NT2/D1 (cell line): ENCODE results near the gene KIAA1586.
A peak's percentile ranks its signal among the peaks of the same experiment; 100 is the strongest.

Source experiments
- DNase-seq: peaks from one replicate; pipeline ENCODE4 v3.0.0-alpha.2; 2011; ENCODE audit warnings: low read depth, low spot score
- H3K27me3 ChIP-seq: 2 replicates; pipeline ENCODE4 v1.6.0; 2011; ENCODE audit warnings: mild to moderate bottlenecking; ENCODE audit not compliant: insufficient read length, insufficient read depth
- H3K36me3 ChIP-seq: 2 replicates; pipeline ENCODE4 v1.6.1; 2011; ENCODE audit warnings: mild to moderate bottlenecking, low read length, mixed read lengths; ENCODE audit not compliant: insufficient read depth, insufficient read length
- H3K4me1 ChIP-seq: 2 replicates; pipeline ENCODE4 v1.5.1; 2011; ENCODE audit not compliant: insufficient read depth, insufficient read length
- H3K4me3 ChIP-seq: 2 replicates; pipeline ENCODE4 v1.5.1; 2011; ENCODE audit warnings: low read depth; ENCODE audit not compliant: insufficient read length
- H3K9ac ChIP-seq: 2 replicates; pipeline ENCODE4 v1.6.0; 2011; ENCODE audit warnings: low read depth; ENCODE audit not compliant: insufficient read length
- H3K9me3 ChIP-seq: 2 replicates; pipeline ENCODE4 v1.5.1; 2011; ENCODE audit warnings: mild to moderate bottlenecking, low read length; ENCODE audit not compliant: insufficient read depth
- SUZ12 ChIP-seq: IDR thresholded peaks from 2 replicates; pipeline ENCODE4 v1.6.1; 2011; ENCODE audit not compliant: insufficient read length, insufficient read depth; ENCODE audit errors: extremely low read depth
- YY1 ChIP-seq: IDR thresholded peaks from 2 replicates; pipeline ENCODE4 v1.6.1; 2011; ENCODE audit not compliant: insufficient read length, insufficient read depth
- ZNF274 ChIP-seq: IDR thresholded peaks from 2 replicates; pipeline ENCODE4 v1.6.1; 2011; ENCODE audit warnings: mild to moderate bottlenecking, low read depth, low read length

The KIAA1586 gene

DNA sequence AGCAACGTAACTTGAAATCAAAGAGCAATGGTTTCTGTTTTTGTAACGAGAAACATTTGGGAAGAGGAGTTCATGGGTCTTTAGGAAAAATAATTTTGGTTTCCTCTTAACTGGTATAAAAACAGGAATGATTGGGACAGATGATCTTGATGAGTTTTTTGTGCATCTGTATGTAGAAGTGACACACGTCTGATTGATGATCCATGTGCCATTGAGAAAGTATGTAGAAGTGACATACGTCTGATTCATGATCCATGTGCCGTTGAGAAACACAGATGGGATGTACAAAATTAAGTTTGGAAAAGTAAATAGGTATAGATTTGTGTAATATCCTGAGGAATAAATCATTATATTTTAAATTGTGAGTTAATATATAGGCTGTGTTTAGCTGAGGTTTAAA lies 2.1 kb downstream of the KIAA1586 start:
- Histone ChIP-seq H3K9me3 (no peaks in the 10 kb centered on the region), H3K4me1 (no peaks in the 10 kb centered on the region), H3K9ac (no peak overlapping the region), H3K4me3 (no peak overlapping the region), H3K27me3 (no peaks in the 10 kb centered on the region), H3K36me3 (peaks cover 36% of the 10 kb centered on the region)
- no peak for DNase-seq
- no peak for TF ChIP-seq SUZ12
- no peak for TF ChIP-seq ZNF274
- TF ChIP-seq YY1, result no peak

DNA sequence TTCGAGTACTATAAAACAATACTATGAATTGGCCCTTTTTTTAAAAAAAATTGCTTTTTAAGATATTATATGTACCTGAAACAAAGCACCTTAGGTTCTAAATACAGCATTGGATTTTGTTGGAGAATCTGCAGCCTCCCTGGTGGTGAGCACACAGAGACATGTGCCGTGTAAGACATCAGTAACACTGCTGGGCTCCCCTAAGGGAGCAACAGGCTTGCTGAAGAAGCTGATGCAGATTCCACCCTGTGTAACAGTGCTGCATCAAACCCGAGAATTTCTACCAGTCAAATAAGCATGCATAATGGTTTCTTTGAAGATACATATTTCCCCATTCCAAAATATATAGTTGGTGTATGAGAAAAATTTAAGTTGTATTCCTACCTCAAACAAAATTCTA lies 17.4 kb downstream of the KIAA1586 start:
- TF ChIP-seq SUZ12 (no peak), ZNF274 (no peak), YY1 (no peak)
- DNase-seq, result no peak
- Histone ChIP-seq H3K4me3 (no peak overlapping the region), H3K27me3 (no peaks in the 10 kb centered on the region), H3K4me1 (no peaks in the 10 kb centered on the region), H3K9ac (no peak overlapping the region), H3K36me3 (peaks cover 44% of the 10 kb centered on the region), H3K9me3 (no peaks in the 10 kb centered on the region)

DNA sequence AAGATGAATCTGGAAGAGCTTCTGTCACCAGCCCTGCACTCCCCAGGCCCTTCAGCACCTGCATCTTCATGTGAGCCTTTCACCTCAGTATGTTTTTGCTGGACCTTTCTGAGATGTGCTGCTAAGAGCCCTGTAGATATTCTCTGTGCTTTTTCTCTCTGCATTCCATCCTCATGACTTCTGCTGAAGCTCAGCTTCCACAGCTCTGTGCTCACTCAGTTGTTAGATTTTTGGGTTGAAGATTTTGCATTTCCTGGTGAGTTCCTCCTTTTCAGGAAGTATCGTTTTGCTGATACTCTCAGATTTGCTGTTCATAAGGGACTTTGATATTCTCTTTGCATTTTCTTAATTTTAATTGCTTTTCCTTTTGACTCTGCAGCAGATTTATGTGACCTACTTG lies 18.3 kb downstream of the KIAA1586 start:
- DNase-seq, result no peak
- H3K4me1 ChIP-seq, result no peaks in the 10 kb centered on the region
- peaks cover 38% of the 10 kb centered on the region for H3K36me3 ChIP-seq
- H3K9me3 ChIP-seq, result no peaks in the 10 kb centered on the region
- TF ChIP-seq SUZ12 (no peak), YY1 (no peak), ZNF274 (no peak)
- H3K27me3 ChIP-seq, result no peaks in the 10 kb centered on the region
- no peak overlapping the region for H3K9ac ChIP-seq
- H3K4me3 ChIP-seq, result no peak overlapping the region

DNA sequence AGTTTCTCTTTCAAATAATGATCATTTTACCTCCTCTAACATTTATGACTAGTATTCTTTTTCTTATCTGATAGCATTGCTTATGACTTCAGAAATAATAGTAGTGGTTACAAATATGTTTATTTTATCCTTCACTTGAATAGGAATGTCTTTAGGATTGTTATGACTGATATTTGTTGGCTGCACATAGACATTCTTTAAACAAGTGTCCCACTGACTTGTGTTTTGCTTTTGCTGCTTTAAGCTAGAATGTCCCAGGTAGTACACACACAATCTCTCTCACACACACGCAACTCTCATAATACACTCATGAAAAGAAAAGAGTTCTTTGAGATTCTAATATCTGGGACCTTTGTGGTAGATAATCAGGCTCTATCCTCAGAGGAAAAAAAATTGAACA lies 21.6 kb downstream of the KIAA1586 start:
- no peaks in the 10 kb centered on the region for H3K4me1 ChIP-seq
- DNase-seq, result no peak
- peaks cover 16% of the 10 kb centered on the region for H3K36me3 ChIP-seq
- no peak overlapping the region for H3K9ac ChIP-seq
- no peak for TF ChIP-seq YY1
- no peak for TF ChIP-seq ZNF274
- no peak for TF ChIP-seq SUZ12
- no peaks in the 10 kb centered on the region for H3K27me3 ChIP-seq
- H3K9me3 ChIP-seq, result no peaks in the 10 kb centered on the region; the same call in 1 of the 2 replicates
- no peak overlapping the region for H3K4me3 ChIP-seq

DNA sequence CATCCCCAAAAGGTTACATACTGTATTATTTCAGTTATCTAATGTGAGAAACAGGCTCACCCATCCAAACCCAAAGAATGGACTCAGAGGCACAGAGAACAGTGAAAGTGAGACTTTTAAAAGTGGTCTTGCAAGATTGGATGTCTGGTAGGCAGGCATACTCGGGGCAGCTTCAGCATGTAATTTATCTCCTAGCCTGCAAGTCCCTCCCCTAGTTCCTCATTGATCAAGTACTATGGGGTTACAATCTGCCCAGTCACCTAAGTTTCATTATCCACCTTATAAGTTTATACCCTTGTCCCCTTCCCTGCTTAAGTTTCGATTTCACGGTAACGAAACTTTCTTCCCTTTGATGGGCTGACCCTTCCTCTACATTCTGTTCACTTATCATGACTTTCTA lies 22.7 kb downstream of the KIAA1586 start:
- DNase-seq, result no peak
- H3K9me3 ChIP-seq, result no peaks in the 10 kb centered on the region; the same call in 1 of the 2 replicates
- peaks cover 8% of the 10 kb centered on the region for H3K36me3 ChIP-seq
- no peak for TF ChIP-seq YY1
- no peak for TF ChIP-seq SUZ12
- no peak overlapping the region for H3K4me3 ChIP-seq
- H3K9ac ChIP-seq, result no peak overlapping the region
- no peaks in the 10 kb centered on the region for H3K4me1 ChIP-seq
- H3K27me3 ChIP-seq, result no peaks in the 10 kb centered on the region

DNA sequence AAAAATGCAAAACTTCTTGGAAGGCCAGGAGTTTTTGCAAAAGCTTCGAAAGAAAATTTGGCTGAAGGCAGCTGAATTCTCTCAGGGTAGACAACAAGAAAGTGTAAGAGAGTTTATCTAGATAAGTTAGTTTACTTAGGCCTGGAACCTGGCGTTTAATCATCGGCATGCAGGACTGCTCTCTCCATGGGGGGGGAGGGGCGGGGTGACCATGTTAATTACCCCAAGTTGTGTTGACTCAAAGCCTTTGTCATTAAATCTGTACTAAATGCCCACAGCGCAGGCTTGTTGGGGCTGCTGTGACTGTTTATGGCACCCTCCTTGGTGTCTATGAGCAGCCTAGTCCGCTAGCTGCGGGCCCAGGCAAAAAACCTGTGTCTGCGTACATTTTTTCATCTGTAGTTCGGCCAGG lies 23.4 kb downstream of the KIAA1586 start:
- peak; percentile 52 for DNase-seq
- Histone ChIP-seq H3K27me3 (no peaks in the 10 kb centered on the region), H3K9ac (no peak overlapping the region), H3K36me3 (peaks cover 8% of the 10 kb centered on the region), H3K4me1 (no peaks in the 10 kb centered on the region), H3K9me3 (no peaks in the 10 kb centered on the region; the same call in 1 of the 2 replicates), H3K4me3 (no peak overlapping the region)
- TF ChIP-seq SUZ12 (no peak), ZNF274 (no peak), YY1 (no peak)

DNA sequence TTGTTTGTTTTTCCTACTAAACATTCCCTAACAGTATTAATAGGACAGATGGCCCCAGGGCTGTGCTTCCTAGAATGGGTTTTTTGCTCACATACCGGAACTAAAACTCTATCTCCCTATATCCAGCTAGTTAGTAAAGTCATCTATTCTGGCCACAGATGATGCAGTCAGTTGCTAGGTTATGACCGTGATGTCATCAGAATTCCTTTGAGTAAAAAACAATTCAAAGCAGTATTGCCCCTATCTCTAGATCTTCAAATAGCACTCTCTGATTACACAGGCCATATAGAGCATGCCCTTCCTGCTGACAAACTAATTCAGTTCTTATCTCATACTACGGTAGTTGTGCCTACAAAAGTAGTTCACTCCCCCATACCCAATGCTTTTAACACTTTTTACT lies 25.6 kb downstream of the KIAA1586 start:
- H3K4me1 ChIP-seq, result no peaks in the 10 kb centered on the region
- H3K4me3 ChIP-seq, result no peak overlapping the region
- no peaks in the 10 kb centered on the region for H3K27me3 ChIP-seq
- H3K9me3 ChIP-seq, result no peaks in the 10 kb centered on the region; the same call in 1 of the 2 replicates
- no peak overlapping the region for H3K9ac ChIP-seq
- TF ChIP-seq YY1 (no peak), SUZ12 (no peak), ZNF274 (no peak)
- DNase-seq, result no peak
- no peaks in the 10 kb centered on the region for H3K36me3 ChIP-seq

DNA sequence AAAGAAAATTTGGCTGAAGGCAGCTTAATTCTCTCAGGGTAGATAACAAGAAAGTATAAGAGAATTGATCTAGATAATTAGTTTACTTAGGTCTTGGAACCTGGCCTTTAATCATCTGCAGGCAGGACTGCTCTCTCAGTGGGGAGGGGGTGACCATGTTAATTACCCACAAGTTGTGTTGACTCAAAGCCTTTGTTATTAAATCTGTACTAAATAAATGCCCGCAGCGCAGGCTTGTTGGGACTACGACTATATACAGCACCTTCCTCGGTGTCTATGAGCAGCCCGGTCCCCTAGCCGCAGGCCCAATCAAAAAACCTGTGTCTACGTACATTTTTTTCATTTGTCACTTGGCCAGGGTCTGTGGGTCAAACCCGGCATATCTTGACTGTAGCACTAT lies 27.9 kb downstream of the KIAA1586 start:
- Histone ChIP-seq H3K9me3 (no peaks in the 10 kb centered on the region; the same call in none of the 2 replicates), H3K9ac (no peak overlapping the region), H3K4me3 (no peak overlapping the region), H3K4me1 (no peaks in the 10 kb centered on the region), H3K27me3 (no peaks in the 10 kb centered on the region), H3K36me3 (no peaks in the 10 kb centered on the region)
- DNase-seq, result no peak
- TF ChIP-seq YY1 (no peak), SUZ12 (no peak), ZNF274 (no peak)

DNA sequence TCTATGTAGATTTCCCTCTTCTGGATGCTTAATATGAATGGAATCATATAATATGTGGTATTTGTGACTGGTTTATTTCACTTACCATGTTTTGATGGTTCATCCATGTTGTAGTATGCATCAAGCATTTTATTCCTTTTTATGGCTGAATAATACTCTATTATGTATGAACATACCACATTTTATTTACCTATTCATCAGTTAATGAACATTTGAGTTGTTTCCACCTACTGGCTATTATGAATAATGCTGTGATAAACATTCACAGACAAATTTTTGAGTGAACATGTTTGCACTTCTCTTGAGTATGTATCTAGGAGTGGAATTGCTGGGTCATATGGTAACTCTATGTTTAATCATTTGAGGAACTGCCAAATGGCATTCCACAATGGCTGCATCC lies 28.6 kb downstream of the KIAA1586 start:
- Histone ChIP-seq H3K9ac (no peak overlapping the region), H3K4me3 (no peak overlapping the region), H3K4me1 (no peaks in the 10 kb centered on the region), H3K36me3 (no peaks in the 10 kb centered on the region), H3K27me3 (no peaks in the 10 kb centered on the region), H3K9me3 (no peaks in the 10 kb centered on the region; the same call in none of the 2 replicates)
- no peak for DNase-seq
- no peak for TF ChIP-seq YY1
